Lung (tissue), 12 donors: ENCODE results near the gene DOCK4. TPM values are rescaled to one million over a fixed set of nuclear protein-coding genes. Genes with fewer than 3 reads are reported as not detected.

ENCODE experiments used
- ATAC-seq: fragments of 200-7000 bp; cut with Tn5 transposase; one replicate; pipeline ENCODE4 v1.9.1; 2020; ENCODE audit warnings: moderate number of reproducible peaks; ENCODE audit not compliant: insufficient read depth, low FRiP score
- DNase-seq, 3 donors: peaks; one replicate each; pipeline ENCODE4 v3.0.0-alpha.2; 2013 to 2017
- H3K27ac ChIP-seq, 2 donors: one replicate each; pipeline ENCODE4 v1.5.1; 2013; ENCODE audit warnings: mild to moderate bottlenecking in 2 of 2, moderate library complexity in 2 of 2, control low read depth in 1 of 2, inconsistent platforms in 1 of 2, low read depth in 1 of 2, low read length in 1 of 2
- H3K27me3 ChIP-seq, 3 donors: one replicate each; pipeline ENCODE4 v1.5.1; 2013; ENCODE audit warnings: low read length in 2 of 3; ENCODE audit not compliant: control insufficient read depth in 3 of 3, insufficient read depth in 3 of 3
- H3K36me3 ChIP-seq, 4 donors: one replicate each; pipeline ENCODE4 v1.5.1; 2013; ENCODE audit warnings: low read length in 4 of 4, mild to moderate bottlenecking in 1 of 4, moderate library complexity in 1 of 4; ENCODE audit not compliant: control insufficient read depth in 4 of 4, insufficient read depth in 4 of 4
- H3K4me1 ChIP-seq, 5 donors: one replicate each; pipeline ENCODE4 v1.5.1; 2013; ENCODE audit warnings: low read length in 5 of 5, mild to moderate bottlenecking in 2 of 5, moderate library complexity in 1 of 5; ENCODE audit not compliant: control insufficient read depth in 5 of 5, insufficient read depth in 5 of 5
- H3K4me3 ChIP-seq: one replicate; pipeline ENCODE4 v1.5.1; 2013; ENCODE audit warnings: mild to moderate bottlenecking, control low read depth, moderate library complexity
- H3K9ac ChIP-seq, 2 donors: one replicate each; pipeline ENCODE4 v1.5.1; 2013; ENCODE audit warnings: low read length in 2 of 2, control low read depth in 1 of 2; ENCODE audit not compliant: insufficient read depth in 1 of 2
- H3K9me3 ChIP-seq, 4 donors: one replicate each; pipeline ENCODE4 v1.5.1; 2013; ENCODE audit warnings: low read length in 3 of 4, mild to moderate bottlenecking in 1 of 4, moderate library complexity in 1 of 4; ENCODE audit not compliant: control insufficient read depth in 4 of 4, insufficient read depth in 3 of 4
- CTCF ChIP-seq: IDR thresholded peaks from 2 replicates; pipeline ENCODE4 v1.5.1; 2012; ENCODE audit warnings: mild to moderate bottlenecking; ENCODE audit errors: control extremely low read depth, extremely low read depth
- WGBS, 2 donors: extraction: QIAGEN DNeasy Blood & Tissue Kit; methylation state at CpG; one replicate each; pipeline ENCODE4 v1.1.7; 2013; 5-methylcytosine and 5-hydroxymethylcytosine counted together
- polyA plus RNA-seq, 2 donors: library from polyadenylated mRNA; stranded (reverse); fragments of 200-250 nt; gene quantifications; one replicate each; pipeline ENCODE4 v1.2.1, GENCODE V29; 2013
- total RNA-seq, 2 donors: library from RNA; depleted of rRNA in 1 of 2; stranded (reverse); fragments of >200 nt in 1 of 2; gene quantifications; one replicate each; pipeline ENCODE4 v1.2.1, GENCODE V29; 2014 to 2021
- donor health status: control.
- donor health status: control.
- donor health status: Bipolar disorder and iron deficiency.
- donor health status: healthy.
- donor health status: DM: yes; HTN: yes; CAD: no.

Gene DOCK4
- total and polyA plus RNA-seq, 4 donors, result 18.7 to 163 (median 40.3) TPM

- peaks cover 2 to 20% (median 6%) of the 10 kb centered on the region in 5 donors for H3K4me1 ChIP-seq
- peak in 2 of 3 donors; percentile 58 to 77 for DNase-seq
- WGBS, 2 donors, result 14 to 15% methylated on average over 5 of the region's 5 CpGs
These were observed 93.4 kb downstream of the DOCK4 start for GRCh38 chr7:112112822-112113255.

GRCh38 chr7:112110651-112111050, 95.5 kb downstream of the DOCK4 start:
- Histone ChIP-seq H3K9me3 (no peaks in the 10 kb centered on the region), H3K27me3 (no peaks in the 10 kb centered on the region), H3K4me1 (peaks cover 4 to 20% (median 7%) of the 10 kb centered on the region in 5 donors), H3K27ac (no peak overlapping the region), H3K4me3 (no peak overlapping the region), H3K9ac (no peak overlapping the region), H3K36me3 (no peaks in the 10 kb centered on the region)
- no peak for TF ChIP-seq CTCF
- ATAC-seq (no peak), DNase-seq (no peak)
- 94 to 97% methylated on average over 7 of the region's 7 CpGs for WGBS, 2 donors

More at GRCh38 chr7:112112822-112113255, 93.4 kb downstream of the DOCK4 start:
- peak; percentile 82 for ATAC-seq
- Histone ChIP-seq H3K27ac (peak overlapping the region in 1 of 2 donors; percentile 13), H3K9ac (no peak overlapping the region), H3K9me3 (no peaks in the 10 kb centered on the region), H3K4me3 (no peak overlapping the region), H3K27me3 (no peaks in the 10 kb centered on the region), H3K36me3 (no peaks in the 10 kb centered on the region)
- TF ChIP-seq CTCF, result no peak

- Histone ChIP-seq H3K36me3 (no peaks in the 10 kb centered on the region), H3K4me3 (no peak overlapping the region), H3K27ac (no peak overlapping the region), H3K4me1 (peaks cover 4 to 20% (median 7%) of the 10 kb centered on the region in 5 donors), H3K27me3 (no peaks in the 10 kb centered on the region), H3K9me3 (no peaks in the 10 kb centered on the region), H3K9ac (no peak overlapping the region)
- WGBS, 2 donors, result 69 to 91% methylated on average over 2 of the region's 2 CpGs
- DNase-seq (no peak), ATAC-seq (no peak)
- no peak for TF ChIP-seq CTCF
These were observed 96.0 kb downstream of the DOCK4 start for GRCh38 chr7:112110175-112110574.

- WGBS, 2 donors, result 70 to 82% methylated on average over 2 of the region's 2 CpGs
- H3K36me3 ChIP-seq, result no peaks in the 10 kb centered on the region
- no peaks in the 10 kb centered on the region for H3K9me3 ChIP-seq
- DNase-seq (no peak), ATAC-seq (no peak)
- H3K4me3 ChIP-seq, result no peak overlapping the region
- TF ChIP-seq CTCF, result no peak
- no peak overlapping the region for H3K9ac ChIP-seq
- H3K27me3 ChIP-seq, result no peaks in the 10 kb centered on the region
- H3K27ac ChIP-seq, result no peak overlapping the region
- peaks cover 4 to 20% (median 7%) of the 10 kb centered on the region in 5 donors for H3K4me1 ChIP-seq
These were observed 97.2 kb downstream of the DOCK4 start for GRCh38 chr7:112108981-112109380.
